GM12864 (cell line): ENCODE results near the gene PIK3C2G.

Source experiments
- DNase-seq: peaks from one replicate; pipeline ENCODE4 v3.0.0-alpha.2; 2011; ENCODE audit warnings: low read depth
- H3K4me3 ChIP-seq: 2 replicates; pipeline ENCODE4 v1.5.1; 2011; ENCODE audit warnings: mild to moderate bottlenecking, low read depth, low read length, control low read depth
- TF ChIP-seq, protein P1 (sequence below): IDR thresholded peaks from 2 replicates; pipeline ENCODE4 v1.5.1; 2011; ENCODE audit warnings: low read depth, mild to moderate bottlenecking, moderate library complexity, low read length, control low read depth, inconsistent platforms; ENCODE audit errors: missing control alignments

PIK3C2G gene

DNA sequence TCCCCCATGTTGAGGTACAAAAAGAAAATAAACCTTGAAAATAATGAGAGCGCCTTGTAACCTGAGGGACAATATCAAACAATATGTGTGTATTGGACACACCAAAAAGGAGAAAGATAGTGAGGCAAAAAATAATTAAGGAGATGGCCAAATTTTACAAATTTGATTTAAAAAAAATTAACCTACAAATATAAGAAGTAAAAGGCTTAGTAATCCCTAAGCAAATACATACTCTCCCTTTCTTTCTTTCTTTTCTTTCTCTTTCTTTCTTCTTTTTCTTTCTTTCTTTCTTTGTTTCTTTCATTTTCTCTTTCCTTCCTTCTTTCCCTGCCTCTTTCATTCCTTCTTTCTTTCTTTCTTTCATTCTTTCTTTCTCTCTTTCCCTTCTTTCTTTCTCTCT is 133.4 kb downstream of the PIK3C2G start:
- H3K4me3 ChIP-seq = no peak overlapping the region
- no peak for DNase-seq
- TF ChIP-seq, protein P1, sequence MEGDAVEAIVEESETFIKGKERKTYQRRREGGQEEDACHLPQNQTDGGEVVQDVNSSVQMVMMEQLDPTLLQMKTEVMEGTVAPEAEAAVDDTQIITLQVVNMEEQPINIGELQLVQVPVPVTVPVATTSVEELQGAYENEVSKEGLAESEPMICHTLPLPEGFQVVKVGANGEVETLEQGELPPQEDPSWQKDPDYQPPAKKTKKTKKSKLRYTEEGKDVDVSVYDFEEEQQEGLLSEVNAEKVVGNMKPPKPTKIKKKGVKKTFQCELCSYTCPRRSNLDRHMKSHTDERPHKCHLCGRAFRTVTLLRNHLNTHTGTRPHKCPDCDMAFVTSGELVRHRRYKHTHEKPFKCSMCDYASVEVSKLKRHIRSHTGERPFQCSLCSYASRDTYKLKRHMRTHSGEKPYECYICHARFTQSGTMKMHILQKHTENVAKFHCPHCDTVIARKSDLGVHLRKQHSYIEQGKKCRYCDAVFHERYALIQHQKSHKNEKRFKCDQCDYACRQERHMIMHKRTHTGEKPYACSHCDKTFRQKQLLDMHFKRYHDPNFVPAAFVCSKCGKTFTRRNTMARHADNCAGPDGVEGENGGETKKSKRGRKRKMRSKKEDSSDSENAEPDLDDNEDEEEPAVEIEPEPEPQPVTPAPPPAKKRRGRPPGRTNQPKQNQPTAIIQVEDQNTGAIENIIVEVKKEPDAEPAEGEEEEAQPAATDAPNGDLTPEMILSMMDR = no peak

DNA sequence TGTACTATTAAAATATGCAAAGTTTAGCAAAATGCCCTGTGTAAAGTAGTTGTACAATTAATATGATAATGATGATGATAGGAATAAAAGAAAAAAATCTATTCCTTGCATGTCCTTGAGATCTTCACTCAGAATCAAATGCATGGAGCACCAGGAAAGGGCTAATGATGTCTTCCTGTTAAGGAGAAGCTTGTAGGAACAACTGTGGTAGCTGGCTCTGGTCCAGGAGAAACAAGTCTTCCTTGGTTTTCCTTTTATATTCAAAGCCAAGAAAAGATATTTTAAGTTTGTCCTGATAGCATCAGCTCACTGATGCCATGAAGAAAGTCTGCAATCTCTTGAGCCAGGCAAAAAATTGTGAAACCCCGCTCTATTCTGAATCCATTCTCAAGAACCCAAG is 138.9 kb downstream of the PIK3C2G start:
- no peak for DNase-seq
- no peak overlapping the region for H3K4me3 ChIP-seq
- TF ChIP-seq, protein P1 = no peak

DNA sequence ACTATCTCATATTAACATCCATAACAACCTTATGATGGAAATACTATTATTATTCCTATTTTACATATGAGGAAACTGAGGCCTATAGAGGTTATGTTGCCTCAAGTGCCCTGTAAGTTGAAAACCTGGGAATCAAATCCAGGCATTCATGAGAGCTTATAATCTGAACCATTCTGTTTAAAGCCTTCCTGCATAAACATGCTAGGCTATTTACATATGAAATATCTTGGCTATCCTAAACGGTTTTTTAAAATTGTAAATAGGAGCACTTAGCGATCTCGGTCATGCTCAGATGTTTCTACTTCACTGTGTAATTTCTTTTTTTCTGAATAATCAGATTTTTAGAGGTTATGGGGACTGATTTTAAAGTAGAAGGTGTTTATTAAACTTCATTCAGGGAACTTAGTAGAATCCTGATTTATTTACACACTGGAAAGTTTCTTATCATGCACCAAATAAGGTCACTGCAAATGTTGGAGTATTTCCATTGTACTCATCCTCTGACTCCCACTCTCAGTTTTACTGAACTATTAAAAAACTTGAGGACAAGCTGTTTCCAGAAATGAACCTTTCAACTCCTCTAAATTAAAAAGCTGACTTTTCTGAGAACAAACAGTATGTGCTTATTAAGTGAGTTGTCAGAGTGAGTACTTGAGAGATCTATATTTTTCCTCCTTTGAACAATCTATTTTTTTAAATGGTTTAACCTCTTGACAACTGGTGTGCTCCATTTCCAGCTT is 141.7 kb downstream of the PIK3C2G start:
- DNase-seq = no peak
- H3K4me3 ChIP-seq = no peak overlapping the region
- TF ChIP-seq, protein P1 = no peak

DNA sequence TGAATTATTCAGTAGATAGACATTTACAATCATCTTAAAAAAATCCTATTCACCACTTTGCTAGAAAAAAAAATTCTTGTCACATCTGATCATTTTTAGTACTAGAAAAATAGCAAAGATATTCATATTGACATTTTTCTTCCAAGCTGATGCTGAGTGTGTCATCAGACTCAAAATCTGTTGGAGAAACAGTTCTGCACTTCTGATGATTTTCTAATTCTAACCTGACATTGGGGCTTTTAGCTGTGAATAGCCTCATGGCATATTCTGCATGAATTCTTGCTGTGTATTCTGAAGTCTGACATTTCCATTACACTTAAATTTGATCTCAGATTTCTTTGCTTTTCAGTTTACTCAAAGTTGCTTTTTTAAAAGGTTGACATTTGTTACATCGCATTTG is 150.1 kb downstream of the PIK3C2G start:
- TF ChIP-seq, protein P1 = no peak
- no peak overlapping the region for H3K4me3 ChIP-seq
- no peak for DNase-seq

DNA sequence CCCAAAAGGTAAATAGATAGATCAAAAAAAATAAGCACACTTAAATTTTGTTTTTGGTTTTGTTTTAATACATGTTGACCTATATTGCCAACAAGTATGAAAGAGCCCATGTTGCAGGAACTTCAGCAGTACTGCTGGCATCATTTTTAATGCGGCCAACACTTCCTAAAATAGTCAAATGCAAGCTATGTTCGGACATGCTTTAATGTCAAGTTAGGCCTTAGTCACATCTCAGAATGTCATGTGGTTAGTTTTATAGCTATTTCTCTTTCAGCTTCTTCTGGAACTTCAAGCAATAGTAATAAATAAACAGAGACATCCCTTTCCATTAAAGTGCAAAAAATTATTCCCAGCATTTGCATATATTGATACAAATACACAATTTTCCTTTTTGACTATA is 153.4 kb downstream of the PIK3C2G start:
- TF ChIP-seq, protein P1 = no peak
- DNase-seq = no peak
- no peak overlapping the region for H3K4me3 ChIP-seq

DNA sequence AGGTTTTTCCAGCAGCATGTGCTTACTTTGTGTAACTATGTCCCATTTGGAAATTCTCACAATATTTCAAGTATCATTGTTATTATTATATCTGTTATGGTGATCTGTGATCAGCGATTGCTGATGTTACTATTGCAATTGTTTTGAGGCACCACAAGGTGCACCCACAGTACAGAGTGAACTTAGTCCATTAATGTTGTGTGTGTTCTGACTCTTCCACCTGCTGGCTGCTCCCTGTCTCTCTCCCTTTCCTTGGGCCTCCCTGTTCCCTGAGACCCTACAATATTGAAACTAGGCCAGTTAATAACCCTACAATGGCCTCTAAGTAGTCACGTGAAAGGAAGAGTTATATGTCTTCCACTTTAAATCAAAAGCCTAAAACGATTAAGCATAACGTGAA is 153.9 kb downstream of the PIK3C2G start:
- TF ChIP-seq, protein P1 = no peak
- no peak for DNase-seq
- no peak overlapping the region for H3K4me3 ChIP-seq

DNA sequence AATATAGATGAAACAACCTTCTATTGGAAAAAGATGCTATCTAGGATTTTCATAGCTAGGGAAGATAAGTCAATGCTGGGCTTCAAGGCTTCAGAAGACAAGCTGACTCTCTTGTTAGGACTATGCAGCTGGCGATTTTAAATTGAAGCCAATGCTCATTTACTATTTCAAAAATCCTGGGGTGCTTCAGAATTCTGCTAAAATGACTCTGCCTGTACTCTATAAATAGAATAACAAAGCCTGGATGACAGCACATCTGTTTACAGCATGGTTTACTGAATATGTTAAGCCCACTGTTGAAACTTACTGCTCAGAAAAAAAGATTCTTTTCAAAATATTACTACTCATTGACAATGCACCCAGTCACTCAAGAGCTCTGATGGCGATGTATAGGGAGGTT is 155.1 kb downstream of the PIK3C2G start:
- TF ChIP-seq, protein P1 = no peak
- no peak overlapping the region for H3K4me3 ChIP-seq
- no peak for DNase-seq
